Neutrophil (primary cell): ENCODE data around the gene GSTA2.

Experiments used
- H3K27ac ChIP-seq: fragments of 200-600 bp; sonication (generic); 2 replicates; pipeline ENCODE4 v1.5.1; 2016; ENCODE audit warnings: mild to moderate bottlenecking, moderate library complexity
- H3K27me3 ChIP-seq: fragments of 200-600 bp; sonication (generic); 2 replicates; pipeline ENCODE4 v1.6.0; 2016; ENCODE audit warnings: mild to moderate bottlenecking
- H3K36me3 ChIP-seq: fragments of 200-600 bp; sonication (generic); 2 replicates; pipeline ENCODE4 v1.5.1; 2017
- H3K4me1 ChIP-seq, 2 experiments: fragments of 200-600 bp in 1 of 2; sonication (generic) in 1 of 2; 1 replicate in 1 of 2; 2 replicates in 1 of 2; pipeline versions ENCODE4 v1.5.1 to v1.6.1; 2013 to 2016; ENCODE audit warnings: low read depth in 1 of 2, low read length in 1 of 2, mild to moderate bottlenecking in 1 of 2, moderate library complexity in 1 of 2; ENCODE audit not compliant: control insufficient read depth in 1 of 2, insufficient read depth in 1 of 2
- H3K4me3 ChIP-seq, 2 experiments: fragments of 200-600 bp in 1 of 2; sonication (generic) in 1 of 2; 1 replicate in 1 of 2; 2 replicates in 1 of 2; pipeline ENCODE4 v1.5.1; 2013 to 2016; ENCODE audit warnings: low read depth in 1 of 2, low read length in 1 of 2, mild to moderate bottlenecking in 1 of 2, moderate library complexity in 1 of 2
- H3K9me3 ChIP-seq: fragments of 200-600 bp; sonication (generic); 2 replicates; pipeline ENCODE4 v1.5.1; 2016
- TF ChIP-seq, protein P1 (sequence below): fragments of 200-600 bp; sonication (generic); IDR thresholded peaks from 2 replicates; pipeline ENCODE4 v1.5.1; 2016; ENCODE audit warnings: antibody characterized with exemption

The GSTA2 gene

DNA sequence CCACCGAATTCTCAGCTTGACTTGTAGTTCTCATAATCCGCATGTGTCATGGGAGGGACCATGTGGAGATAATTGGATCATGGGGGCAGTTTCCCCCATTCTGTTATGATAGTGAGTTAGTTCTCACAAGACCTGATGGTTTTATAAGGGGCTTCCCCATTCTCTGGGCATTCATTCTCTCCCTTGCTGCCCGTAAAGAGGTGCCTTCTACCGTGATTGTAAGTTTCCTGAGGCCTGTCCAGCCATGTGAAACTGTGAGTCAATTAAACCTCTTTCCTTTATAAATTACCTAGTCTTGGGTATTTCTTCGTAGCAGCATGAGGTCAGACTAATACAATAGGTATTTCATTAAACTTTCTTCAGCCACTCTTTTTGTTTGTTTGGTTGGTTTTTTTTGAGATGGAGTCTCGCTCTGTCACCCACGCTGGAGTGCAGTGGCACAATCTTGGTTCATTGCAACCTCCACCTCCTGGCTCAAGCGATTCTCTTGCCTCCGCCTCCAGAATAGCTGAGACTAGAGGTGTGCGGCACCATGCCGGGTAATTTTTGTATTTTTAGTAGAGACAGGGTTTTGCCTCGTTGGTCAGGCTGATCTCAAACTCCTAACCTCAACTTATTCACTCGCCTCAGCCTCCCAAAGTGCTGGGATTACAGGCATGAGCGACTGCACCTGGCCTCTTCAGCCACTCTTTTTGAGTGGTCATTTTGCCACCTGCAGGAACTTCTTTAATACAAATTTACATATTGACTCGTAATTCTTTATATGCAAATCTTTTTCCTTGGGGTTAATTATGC lies 36.3 kb downstream of the GSTA2 start:
- Histone ChIP-seq H3K27ac (no peak overlapping the region), H3K9me3 (no peaks in the 10 kb centered on the region), H3K4me1 (no peaks in the 10 kb centered on the region), H3K4me3 (no peak overlapping the region), H3K36me3 (no peaks in the 10 kb centered on the region), H3K27me3 (no peaks in the 10 kb centered on the region)
- TF ChIP-seq, protein P1, sequence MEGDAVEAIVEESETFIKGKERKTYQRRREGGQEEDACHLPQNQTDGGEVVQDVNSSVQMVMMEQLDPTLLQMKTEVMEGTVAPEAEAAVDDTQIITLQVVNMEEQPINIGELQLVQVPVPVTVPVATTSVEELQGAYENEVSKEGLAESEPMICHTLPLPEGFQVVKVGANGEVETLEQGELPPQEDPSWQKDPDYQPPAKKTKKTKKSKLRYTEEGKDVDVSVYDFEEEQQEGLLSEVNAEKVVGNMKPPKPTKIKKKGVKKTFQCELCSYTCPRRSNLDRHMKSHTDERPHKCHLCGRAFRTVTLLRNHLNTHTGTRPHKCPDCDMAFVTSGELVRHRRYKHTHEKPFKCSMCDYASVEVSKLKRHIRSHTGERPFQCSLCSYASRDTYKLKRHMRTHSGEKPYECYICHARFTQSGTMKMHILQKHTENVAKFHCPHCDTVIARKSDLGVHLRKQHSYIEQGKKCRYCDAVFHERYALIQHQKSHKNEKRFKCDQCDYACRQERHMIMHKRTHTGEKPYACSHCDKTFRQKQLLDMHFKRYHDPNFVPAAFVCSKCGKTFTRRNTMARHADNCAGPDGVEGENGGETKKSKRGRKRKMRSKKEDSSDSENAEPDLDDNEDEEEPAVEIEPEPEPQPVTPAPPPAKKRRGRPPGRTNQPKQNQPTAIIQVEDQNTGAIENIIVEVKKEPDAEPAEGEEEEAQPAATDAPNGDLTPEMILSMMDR = no peak

DNA sequence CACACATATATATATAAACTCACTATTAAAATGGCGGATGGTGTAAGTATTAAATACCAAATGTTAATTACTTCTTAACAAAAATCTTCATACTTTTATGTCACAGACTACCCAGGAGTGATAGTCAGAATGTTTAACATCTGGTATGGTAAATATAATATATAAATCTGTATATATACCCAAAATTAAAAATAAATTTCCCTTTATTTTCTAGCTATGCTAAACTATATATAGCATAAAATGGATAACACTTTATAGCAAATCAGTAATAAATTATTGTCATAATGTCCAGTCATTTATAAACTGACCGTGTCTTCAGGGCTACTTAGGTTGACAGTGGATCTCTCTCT lies 37.1 kb downstream of the GSTA2 start:
- no peaks in the 10 kb centered on the region for H3K27me3 ChIP-seq
- TF ChIP-seq, protein P1 = no peak
- no peaks in the 10 kb centered on the region for H3K36me3 ChIP-seq
- H3K4me1 ChIP-seq = no peaks in the 10 kb centered on the region
- no peak overlapping the region for H3K27ac ChIP-seq
- no peak overlapping the region for H3K4me3 ChIP-seq
- no peaks in the 10 kb centered on the region for H3K9me3 ChIP-seq

DNA sequence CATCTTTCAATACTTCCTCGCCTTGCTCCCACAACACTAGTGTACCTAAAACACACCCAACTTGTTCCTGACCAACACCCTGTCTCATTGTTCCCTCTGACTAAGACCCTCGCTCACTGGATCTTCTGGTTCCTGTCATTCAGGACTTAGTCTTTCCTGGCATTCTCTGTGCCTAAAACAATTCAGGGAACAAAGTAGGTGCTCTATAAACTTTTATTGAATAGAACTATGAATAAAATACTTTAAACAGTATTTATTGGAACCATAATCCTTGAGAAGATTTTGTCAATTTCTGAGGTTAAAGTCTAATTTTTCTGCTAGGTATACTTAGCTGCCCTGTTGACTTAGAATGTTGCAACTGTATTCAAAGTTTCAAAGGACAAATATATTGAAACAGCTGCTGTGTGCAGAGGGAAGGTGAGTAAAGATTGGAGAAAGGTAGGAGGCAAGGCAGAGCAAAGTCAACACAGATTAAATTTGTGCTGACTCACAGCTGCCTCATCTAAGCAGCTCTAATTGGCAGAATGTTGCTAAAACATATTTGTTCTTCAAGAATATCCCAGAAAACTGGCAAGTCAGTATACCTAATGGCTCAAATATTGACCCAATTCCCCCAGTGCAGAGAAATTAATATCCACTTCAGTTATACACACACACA lies 37.6 kb downstream of the GSTA2 start:
- Histone ChIP-seq H3K4me3 (no peak overlapping the region), H3K4me1 (no peaks in the 10 kb centered on the region), H3K27ac (no peak overlapping the region), H3K27me3 (no peaks in the 10 kb centered on the region), H3K36me3 (no peaks in the 10 kb centered on the region), H3K9me3 (no peaks in the 10 kb centered on the region)
- TF ChIP-seq, protein P1 = no peak

DNA sequence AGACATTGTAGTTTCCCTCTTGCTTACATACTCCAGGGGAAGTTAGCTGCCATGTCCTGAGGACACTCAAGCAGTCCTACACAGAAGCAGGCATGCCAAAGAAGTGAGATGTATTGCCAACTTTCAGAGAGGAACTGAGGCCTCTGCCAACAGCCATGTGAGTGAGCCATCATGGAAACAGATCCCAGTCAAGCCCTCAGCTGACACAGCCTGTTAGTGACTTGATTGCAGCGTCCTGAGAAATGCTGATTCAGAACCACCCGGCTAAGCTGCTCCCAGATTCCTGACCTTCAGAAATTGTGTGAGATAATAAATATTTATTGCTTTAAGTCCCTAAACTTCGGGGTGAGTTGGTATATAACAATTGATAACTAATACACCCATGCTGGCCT lies 38.1 kb downstream of the GSTA2 start:
- TF ChIP-seq, protein P1 = no peak
- Histone ChIP-seq H3K36me3 (no peaks in the 10 kb centered on the region), H3K27me3 (no peaks in the 10 kb centered on the region), H3K27ac (no peak overlapping the region), H3K9me3 (no peaks in the 10 kb centered on the region), H3K4me1 (no peaks in the 10 kb centered on the region), H3K4me3 (no peak overlapping the region)

DNA sequence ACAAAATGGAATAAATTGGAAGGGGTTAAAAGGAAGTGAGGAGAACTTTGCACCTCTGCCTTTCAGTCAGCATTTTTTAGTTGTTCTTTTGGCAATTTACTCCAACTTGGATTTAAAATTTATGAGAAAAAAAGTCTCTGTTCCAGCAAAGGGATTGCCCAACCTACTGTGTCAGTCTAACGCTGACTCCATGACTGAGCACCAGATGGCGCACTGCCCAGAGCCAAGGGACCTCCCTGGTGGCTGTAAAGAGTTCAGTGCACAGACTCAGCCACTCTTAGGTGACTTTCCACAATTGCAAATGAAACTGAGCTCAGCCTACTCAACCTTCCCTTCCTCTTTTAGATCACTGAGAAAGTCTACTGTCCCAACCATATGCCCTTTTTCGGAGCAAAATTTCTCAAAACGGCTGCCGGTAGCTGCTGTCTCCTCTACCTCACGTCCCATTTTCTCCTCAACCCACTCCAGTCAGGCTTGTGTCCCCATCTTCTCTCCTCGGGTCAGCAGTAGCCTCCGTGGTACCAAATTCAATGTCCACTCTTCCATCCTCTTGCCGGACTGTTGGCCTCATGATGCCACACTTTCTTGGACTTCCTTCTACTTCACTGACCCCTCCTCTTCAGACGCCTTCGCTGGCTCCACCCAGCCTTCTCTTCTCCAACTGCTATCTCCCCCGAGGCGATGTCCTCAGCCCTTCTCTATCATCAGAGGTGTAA lies 38.7 kb downstream of the GSTA2 start:
- Histone ChIP-seq H3K36me3 (no peaks in the 10 kb centered on the region), H3K27me3 (no peaks in the 10 kb centered on the region), H3K4me3 (no peak overlapping the region), H3K4me1 (no peaks in the 10 kb centered on the region), H3K27ac (no peak overlapping the region), H3K9me3 (no peaks in the 10 kb centered on the region)
- TF ChIP-seq, protein P1 = no peak
